Measurements from ENCODE around the gene ASCC2.

Gene ASCC2

DNA sequence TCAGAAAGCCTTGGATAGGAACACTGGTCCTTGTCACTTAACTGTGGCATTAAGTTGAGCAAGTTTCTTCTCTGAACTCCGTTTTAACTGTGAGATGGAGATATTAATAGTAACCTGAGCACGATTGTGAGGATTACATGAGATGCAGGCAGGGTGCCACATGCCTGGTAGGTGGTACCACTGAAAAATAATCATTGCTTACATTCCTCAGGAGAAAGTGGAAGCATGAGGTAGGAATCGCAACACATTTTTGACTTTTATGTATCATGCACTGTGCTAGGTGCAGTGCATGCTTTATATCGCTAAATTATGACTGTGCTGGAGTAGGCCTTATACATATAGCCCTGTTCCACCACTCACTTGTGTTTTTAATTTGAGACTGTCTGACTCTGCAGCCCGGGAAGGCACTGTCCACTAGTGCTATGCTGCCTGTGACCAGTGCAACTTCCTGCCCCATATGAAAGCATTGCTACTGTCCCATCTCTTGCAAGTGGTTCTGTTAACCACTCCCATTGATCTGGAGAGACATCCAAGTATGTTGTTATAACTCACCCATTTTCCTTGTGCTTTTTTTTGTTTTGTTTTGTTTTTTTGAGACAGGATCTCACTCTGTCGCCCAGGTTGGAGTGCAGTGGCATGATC lies 69.9 kb downstream of the ASCC2 start:
- no peak for TF ChIP-seq CTCF (IDR thresholded peaks at IDR 0.05; ENCODE audit: extremely low read depth, missing control alignments)
- no peak for DNase-seq (ENCODE audit: low spot score)

DNA sequence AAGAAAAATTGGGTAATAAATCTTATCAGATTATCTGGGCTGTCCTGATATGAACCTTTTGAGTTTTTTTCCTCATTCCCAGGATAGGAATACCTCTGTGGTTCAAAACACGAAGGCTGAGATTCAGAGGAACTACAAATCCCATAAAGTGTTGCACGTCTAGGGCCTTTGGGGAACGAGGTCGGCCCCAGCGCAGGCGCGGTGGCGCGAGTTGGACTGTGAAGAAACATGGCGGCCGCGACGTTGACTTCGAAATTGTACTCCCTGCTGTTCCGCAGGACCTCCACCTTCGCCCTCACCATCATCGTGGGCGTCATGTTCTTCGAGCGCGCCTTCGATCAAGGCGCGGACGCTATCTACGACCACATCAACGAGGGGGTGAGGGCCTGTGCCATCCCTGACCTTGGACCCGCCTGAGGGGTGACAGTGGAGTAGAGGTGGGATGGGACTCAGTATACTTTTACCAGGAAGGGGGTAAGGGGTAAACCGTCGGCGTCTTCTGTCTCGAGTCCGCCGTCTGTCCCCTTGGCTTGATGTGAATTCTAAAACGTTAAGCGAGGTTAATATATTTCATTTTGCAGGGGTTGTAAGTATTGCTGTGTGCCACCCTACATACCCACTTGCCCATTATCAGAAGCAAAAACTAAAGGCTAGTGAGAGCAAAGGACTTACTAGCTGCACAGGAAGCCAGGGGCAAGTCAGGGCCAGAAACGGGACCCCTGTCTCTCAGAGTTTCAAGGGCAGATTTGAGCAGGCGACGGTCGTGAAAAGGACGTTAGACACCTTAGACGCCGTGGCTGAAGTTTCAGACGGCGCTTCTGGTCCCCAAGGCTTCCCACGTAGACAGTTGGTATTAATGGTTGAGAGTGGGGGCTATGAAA lies 70.7 kb downstream of the ASCC2 start, which contains the start of gene UQCR10:
Gene UQCR10, plus strand, starts transcription at position 199 of the 881 bp plus-strand sequence. Its CDS starts 30 bp downstream, at position 229.
- TF ChIP-seq CTCF (IDR thresholded peaks at IDR 0.05; ENCODE audit: extremely low read depth, missing control alignments) = no peak
- peak; percentile 90 for DNase-seq (ENCODE audit: low spot score)

DNA sequence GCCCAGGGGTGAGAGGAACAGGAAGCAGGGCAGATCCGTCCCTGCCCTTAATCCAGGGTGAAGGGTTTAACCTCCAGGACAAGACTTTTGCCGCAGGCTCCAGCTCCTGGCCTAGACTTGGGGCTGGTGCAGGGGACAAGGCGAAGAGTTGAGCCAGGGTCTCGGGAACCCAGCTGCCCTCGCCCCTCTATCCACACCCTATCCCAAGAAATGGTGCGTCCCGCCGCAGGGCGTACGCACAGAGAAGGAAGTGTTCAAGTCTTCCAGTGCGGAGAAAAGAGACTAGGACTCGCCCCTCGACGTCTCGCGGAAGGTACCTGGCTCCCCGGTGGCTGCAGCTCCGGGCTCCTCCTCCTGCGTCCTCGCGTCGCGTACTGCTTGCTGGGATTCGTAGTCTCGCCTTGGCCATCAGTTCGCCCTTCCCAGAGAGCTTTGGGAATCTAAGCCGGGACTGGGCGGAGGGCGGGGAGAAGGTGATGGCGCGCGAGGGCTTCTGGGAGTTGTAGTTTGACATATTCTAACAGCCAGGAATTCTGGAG lies 71.4 kb downstream of the ASCC2 start, which contains the start of gene ZMAT5:
Gene ZMAT5, minus strand, starts transcription at position 376 of the 539 bp plus-strand sequence. CDS start 18,463 bp downstream, outside the sequence.
- peak; percentile 95 for DNase-seq (ENCODE audit: low spot score)
- no peak for TF ChIP-seq CTCF (IDR thresholded peaks at IDR 0.05; ENCODE audit: extremely low read depth, missing control alignments)

- DNase-seq (ENCODE audit: low spot score) = peak; percentile 36
- no peak for TF ChIP-seq CTCF (IDR thresholded peaks at IDR 0.05; ENCODE audit: extremely low read depth, missing control alignments)
Observed at GRCh38 chr22:29765905-29766631, 72.0 kb downstream of the ASCC2 start.

- DNase-seq (ENCODE audit: low spot score) = no peak
- no peak for TF ChIP-seq CTCF (IDR thresholded peaks at IDR 0.05; ENCODE audit: extremely low read depth, missing control alignments)
Observed at GRCh38 chr22:29762263-29762662, 75.8 kb downstream of the ASCC2 start.

DNA sequence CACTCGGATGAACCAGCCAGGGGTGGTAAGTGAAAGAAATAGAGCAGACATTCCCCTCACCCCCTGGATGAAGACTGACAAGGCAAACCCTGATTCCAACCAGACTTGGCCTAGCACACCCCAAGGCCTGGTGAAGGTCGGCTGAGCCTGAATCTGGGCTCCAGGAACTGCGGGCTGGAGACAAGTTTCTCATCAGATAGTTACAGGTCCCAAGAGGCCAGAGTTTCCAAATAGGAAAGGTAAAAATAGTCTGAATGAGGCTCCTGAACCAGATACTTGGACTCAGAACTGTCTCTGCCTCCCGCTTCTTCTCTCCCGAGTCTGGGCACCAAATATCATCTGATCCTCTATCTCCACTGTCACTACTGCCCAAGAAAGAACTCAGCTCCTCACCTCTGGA lies 79.1 kb downstream of the ASCC2 start:
- TF ChIP-seq CTCF (IDR thresholded peaks at IDR 0.05; ENCODE audit: extremely low read depth, missing control alignments) = no peak

More for the DNA sequence above, 79.1 kb downstream of the ASCC2 start:
- DNase-seq (ENCODE audit: low spot score) = no peak
